Choroid plexus epithelial cell (primary cell): ENCODE results near the gene ORC3.
"Not testable (repeated sequence)": the region's sequence is repeated elsewhere in the genome, so short reads cannot be mapped to it uniquely, and the experiment has no call there.

ENCODE experiments used
- DNase-seq: peaks from one replicate; pipeline ENCODE4 v3.0.0-alpha.2; 2010; ENCODE audit warnings: low read depth
- H3K4me3 ChIP-seq: 2 replicates; pipeline ENCODE4 v1.5.1; 2011; ENCODE audit warnings: low read depth, mild to moderate bottlenecking, control low read depth, low read length, moderate library complexity
- CTCF ChIP-seq: conservative IDR thresholded peaks from 2 replicates; pipeline ENCODE4 v1.5.1; 2011; ENCODE audit warnings: low read depth, mild to moderate bottlenecking, control low read depth, inconsistent platforms, low read length, moderate library complexity

ORC3 gene

GRCh38 chr6:87673237-87673636 is 83.3 kb downstream of the ORC3 start:
- no peak overlapping the region for H3K4me3 ChIP-seq
- no peak for TF ChIP-seq CTCF
- DNase-seq, result no peak

- TF ChIP-seq CTCF, result no peak
- H3K4me3 ChIP-seq, result no peak overlapping the region
- DNase-seq, result no peak
Measured at GRCh38 chr6:87674290-87674689, 84.4 kb downstream of the ORC3 start.

GRCh38 chr6:87675004-87675681 is 85.2 kb downstream of the ORC3 start:
- no peak for DNase-seq
- no peak overlapping the region for H3K4me3 ChIP-seq
- TF ChIP-seq CTCF, result no peak

GRCh38 chr6:87682310-87682709 is 92.4 kb downstream of the ORC3 start:
- DNase-seq, result no peak
- TF ChIP-seq CTCF, result no peak
- H3K4me3 ChIP-seq, result no peak overlapping the region

- no peak for TF ChIP-seq CTCF
- no peak for DNase-seq
- H3K4me3 ChIP-seq, result no peak overlapping the region
Measured at GRCh38 chr6:87683890-87684289, 94.0 kb downstream of the ORC3 start.

- no peak overlapping the region for H3K4me3 ChIP-seq
- no peak for TF ChIP-seq CTCF
- DNase-seq, result no peak
Measured at GRCh38 chr6:87684895-87685654, 95.1 kb downstream of the ORC3 start.

- DNase-seq, result peak; percentile 32
- H3K4me3 ChIP-seq, result not testable (repeated sequence)
Measured at GRCh38 chr6:87686636-87687205, 96.8 kb downstream of the ORC3 start.
